SK-N-SH treated with all-trans-retinoic acid at 6 μM for 48 hours (cell line): ENCODE measurements around the gene NARF.

Source experiments
- CREB5 ChIP-seq: fragments of 250-450 bp; sonication (Bioruptor Pico); IDR thresholded peaks from 2 replicates; pipeline ENCODE4 v1.5.1; 2020; ENCODE audit warnings: low read depth, mild to moderate bottlenecking, moderate library complexity
- CSDC2 ChIP-seq: fragments of 250-450 bp; sonication (Bioruptor Pico); IDR thresholded peaks from 2 replicates; pipeline ENCODE4 v1.5.0; 2020; ENCODE audit warnings: mild to moderate bottlenecking, moderate library complexity
- CSRNP3 ChIP-seq: fragments of 250-450 bp; sonication (Bioruptor Pico); IDR thresholded peaks from 2 replicates; pipeline ENCODE4 v1.5.1; 2021; ENCODE audit warnings: mild to moderate bottlenecking, moderate library complexity
- ESRRG ChIP-seq: fragments of 250-450 bp; sonication (Bioruptor Pico); IDR thresholded peaks from 2 replicates; pipeline ENCODE4 v1.6.1; 2021; ENCODE audit warnings: mild to moderate bottlenecking
- GLIS3 ChIP-seq: fragments of 250-450 bp; sonication (Bioruptor Pico); IDR thresholded peaks from 2 replicates; pipeline ENCODE4 v1.5.0; 2020; ENCODE audit warnings: mild to moderate bottlenecking, moderate library complexity
- PATZ1 ChIP-seq: fragments of 250-450 bp; sonication (Bioruptor Pico); IDR thresholded peaks from 2 replicates; pipeline ENCODE4 v1.8.0; 2020; ENCODE audit warnings: mild to moderate bottlenecking, moderate library complexity, borderline replicate concordance
- TCF4 ChIP-seq: fragments of 250-450 bp; sonication (Bioruptor Pico); IDR thresholded peaks from 2 replicates; pipeline ENCODE4 v1.8.0; 2021; ENCODE audit warnings: mild to moderate bottlenecking, moderate library complexity, borderline replicate concordance
- TOX ChIP-seq: fragments of 250-450 bp; sonication (Bioruptor Pico); IDR thresholded peaks from 2 replicates; pipeline ENCODE4 v1.8.0; 2021; ENCODE audit warnings: mild to moderate bottlenecking, moderate library complexity, borderline replicate concordance
- TSHZ2 ChIP-seq: fragments of 250-450 bp; sonication (Bioruptor Pico); IDR thresholded peaks from 2 replicates; pipeline ENCODE4 v1.5.0; 2020; ENCODE audit warnings: mild to moderate bottlenecking, moderate library complexity
- ZFP3 ChIP-seq: fragments of 250-450 bp; sonication (Bioruptor Pico); IDR thresholded peaks from 2 replicates; pipeline ENCODE4 v1.5.0; 2020; ENCODE audit warnings: mild to moderate bottlenecking, moderate library complexity

DNA sequence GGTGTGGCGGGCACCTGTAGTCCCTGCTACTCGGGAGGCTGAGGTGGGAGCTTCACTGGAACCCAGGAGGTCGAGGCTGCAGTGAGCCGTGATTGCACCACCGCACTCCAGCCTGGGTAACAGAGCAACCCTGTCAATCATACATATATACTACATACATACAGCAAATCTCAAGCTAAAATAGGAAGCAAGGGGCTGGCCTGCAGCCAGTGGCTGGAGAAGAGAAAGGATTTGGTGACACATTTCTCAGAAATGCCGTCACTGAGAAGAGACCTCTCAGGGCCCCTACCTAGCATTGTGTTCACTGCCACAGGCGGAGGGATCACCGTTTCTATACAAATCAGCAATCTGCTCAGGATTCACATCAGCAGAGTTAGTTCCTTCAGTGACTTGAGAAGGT, 16.9 kb downstream of the NARF start:
- TF ChIP-seq TCF4 (CRISPR knock-in tag) (no peak), PATZ1 (CRISPR knock-in tag) (no peak), CSDC2 (CRISPR knock-in tag) (no peak), ESRRG (CRISPR knock-in tag) (no peak), GLIS3 (CRISPR knock-in tag) (no peak), CREB5 (CRISPR knock-in tag) (no peak), TSHZ2 (CRISPR knock-in tag) (no peak), TOX (CRISPR knock-in tag) (no peak), ZFP3 (CRISPR knock-in tag) (no peak), CSRNP3 (CRISPR knock-in tag) (no peak)
